Stimulated activated CD4-positive, alpha-beta T cell treated with anti-CD3 and anti-CD28 coated beads, TNF-alpha, amount 100 ng/mL, for 48 hours (primary cell): Measurements from ENCODE around the gene AGPAT3.

Source experiments
- DNase-seq, 3 donors: peaks; one replicate each; pipeline ENCODE4 v3.0.0-alpha.2; 2020; ENCODE audit warnings: low read depth in 3 of 3

AGPAT3 gene

GRCh38 chr21:44018813-44019567 is 154.0 kb downstream of the AGPAT3 start:
- DNase-seq, result no peak

- no peak for DNase-seq
Observed at GRCh38 chr21:44019568-44019958, 154.5 kb downstream of the AGPAT3 start.

- no peak for DNase-seq
Observed at GRCh38 chr21:44020551-44020950, 155.5 kb downstream of the AGPAT3 start.

DNA sequence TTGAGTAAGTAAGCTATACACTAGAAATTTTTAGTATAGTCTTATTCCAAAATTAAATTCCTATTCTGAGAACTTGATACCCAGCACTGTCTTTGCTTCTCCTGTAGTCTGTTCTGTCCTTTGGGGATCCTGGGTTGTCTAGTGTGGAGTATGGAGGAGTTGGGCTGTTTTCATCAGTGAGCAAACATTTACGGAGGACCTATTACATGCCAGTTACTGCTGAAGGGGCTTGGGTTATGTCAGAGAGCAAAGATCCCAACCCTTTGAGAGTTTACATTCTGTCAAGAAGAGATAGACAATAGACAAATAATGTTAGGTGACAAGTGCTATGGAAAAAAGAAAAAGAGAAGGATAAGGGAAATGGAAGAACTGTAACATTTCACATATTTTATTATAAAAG is 156.0 kb downstream of the AGPAT3 start:
- DNase-seq, result no peak

DNA sequence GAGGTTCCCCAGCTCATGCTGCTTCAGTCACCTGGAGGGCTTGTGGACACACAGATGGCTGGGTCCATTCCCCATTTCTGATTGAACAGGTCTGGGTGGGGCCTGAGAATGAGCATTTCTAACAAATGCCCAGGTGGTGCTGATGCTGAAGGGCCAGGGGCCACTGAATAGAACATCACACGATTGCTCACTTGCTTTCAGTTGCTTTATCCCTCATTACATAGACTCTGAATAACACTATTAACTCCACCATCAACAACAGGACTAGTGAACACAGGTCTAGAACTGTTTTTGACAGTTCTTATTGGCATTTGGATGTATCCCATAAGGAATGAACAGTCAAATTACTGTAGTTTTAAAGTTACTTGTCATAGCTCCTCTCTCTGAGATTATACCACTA is 159.2 kb downstream of the AGPAT3 start:
- no peak for DNase-seq

GRCh38 chr21:44024887-44025353 is 159.9 kb downstream of the AGPAT3 start:
- DNase-seq, result no peak

DNA sequence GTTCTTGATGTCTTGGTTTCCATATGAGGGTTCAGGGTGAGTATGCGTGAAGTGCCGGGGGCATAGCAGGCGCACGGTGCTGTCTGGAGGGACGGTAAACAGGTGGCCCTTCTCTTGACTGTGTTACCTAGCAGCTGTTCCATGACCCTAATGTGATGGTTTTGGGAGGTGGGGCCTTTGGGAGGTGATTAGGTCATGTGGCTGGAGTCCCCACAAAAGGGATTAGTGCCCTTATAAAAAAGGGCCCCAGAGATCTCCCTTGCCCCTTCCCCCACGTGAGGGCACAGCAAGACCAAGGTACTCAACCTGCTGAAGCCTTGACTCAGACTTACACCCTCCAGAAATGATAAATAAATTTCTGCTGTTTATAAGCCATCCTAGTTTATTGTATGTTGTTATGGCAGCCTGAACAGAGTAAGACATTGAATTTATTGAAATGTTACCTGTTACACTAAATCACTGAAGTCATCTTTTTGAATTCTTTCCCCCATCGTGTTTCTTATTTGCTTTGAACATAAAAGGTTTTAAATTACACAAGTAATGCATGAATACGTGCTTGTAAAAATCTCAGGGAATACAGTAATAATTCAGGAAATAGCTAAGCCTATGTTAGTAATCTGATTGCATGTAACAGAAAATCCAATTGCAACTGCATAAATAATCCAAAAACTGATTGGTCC is 162.7 kb downstream of the AGPAT3 start:
- DNase-seq, result no peak

- DNase-seq, result no peak
Observed at GRCh38 chr21:44028287-44028659, 163.2 kb downstream of the AGPAT3 start.

- no peak for DNase-seq
Observed at GRCh38 chr21:44029460-44030087, 164.6 kb downstream of the AGPAT3 start.

DNA sequence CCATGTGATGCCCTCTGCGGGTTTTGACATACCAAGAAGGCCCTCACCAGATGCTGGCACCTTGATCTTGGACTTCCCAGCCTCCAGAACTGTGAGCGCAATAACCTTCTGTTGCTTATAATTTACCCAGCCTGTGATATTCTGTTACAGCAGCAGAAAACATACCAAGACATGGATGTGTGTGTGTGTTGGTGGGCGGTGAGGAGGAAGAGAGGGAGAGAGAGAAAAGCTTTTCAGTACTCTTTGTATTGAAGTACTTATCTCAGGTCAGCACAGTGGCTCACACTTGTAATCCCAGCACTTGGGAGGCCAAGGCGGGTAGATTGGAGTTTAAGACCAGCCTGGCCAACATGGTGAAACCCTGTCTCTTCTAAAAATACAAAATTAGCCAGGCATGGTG is 170.2 kb downstream of the AGPAT3 start:
- DNase-seq, result no peak
